ENCODE data around the gene KLF9.

GRCh38 chr9:70442328-70442848 lies 27.9 kb upstream of the KLF9 start:
- TF ChIP-seq POLR2A (IDR thresholded peaks at IDR 0.05) (no peak), CTCF (IDR thresholded peaks at IDR 0.05) (no peak)

Data from lower leg skin (tissue), 3 donors.